H1 (cell line): Measurements from ENCODE around the gene CSF3R. TPM values are rescaled to one million over a fixed set of nuclear protein-coding genes. Genes with fewer than 3 reads are reported as not detected.

ENCODE experiments used
- BCL11A ChIP-seq, 2 experiments: IDR thresholded peaks; one replicate each; pipeline ENCODE4 v1.6.1; 2011; ENCODE audit warnings: low read depth in 2 of 2, low read length in 2 of 2, mild to moderate bottlenecking in 2 of 2
- polyA plus RNA-seq, 7 experiments: library from polyadenylated mRNA; depleted of rRNA in 3 of 7; stranded (reverse) in 5 of 7; unstranded in 2 of 7; fragments of >200 nt in 5 of 7; fragments of 200-250 nt in 2 of 7; gene quantifications; 1 replicate in 5 of 7; 2 replicates in 1 of 7; 4 replicates in 1 of 7; pipeline versions ENCODE4 v1.2.1 to v1.2.3, GENCODE V29; 2011 to 2013; ENCODE audit warnings: missing spikeins in 2 of 7, mixed read lengths in 2 of 7
- total RNA-seq: library from RNA; stranded (reverse); fragmentation: NEBNext Ultra II Directional; extraction: Animal tissue kit (Norgen Biotek cat#: 25700); gene quantifications from 2 replicates; pipeline ENCODE4 v1.2.1, GENCODE V29; 2021

Gene CSF3R
- total and polyA plus RNA-seq, 2 of the 8 experiments (the other 6 are each of a cell fraction or from before 2014, with no cell fraction given) = not detected

- TF ChIP-seq BCL11A (IDR thresholded peaks at IDR 0.05; ENCODE audit: low read depth in 2 of 2, low read length in 2 of 2) = no peak
Observed at GRCh38 chr1:36467700-36468455, 14.8 kb downstream of the CSF3R start (continued).
